ENCODE data around the gene APOBEC3F.

GRCh38 chr22:39098576-39098975, 57.9 kb downstream of the APOBEC3F start:
- TF ChIP-seq POLR2A (IDR thresholded peaks at IDR 0.05; ENCODE audit: low read length) (no peak), POLR2AphosphoS2 (conservative IDR thresholded peaks at IDR 0.05; ENCODE audit: low read length) (no peak), CTCF (IDR thresholded peaks at IDR 0.05) (no peak), HDAC2 (IDR thresholded peaks at IDR 0.05) (no peak), TP53 (CRISPR knock-in tag; IDR thresholded peaks at IDR 0.05) (no peak), RCOR1 (IDR thresholded peaks at IDR 0.05; ENCODE audit: low read depth, low read length) (no peak), ZFP36 (IDR thresholded peaks at IDR 0.05; ENCODE audit: borderline replicate concordance, partially characterized antibody) (no peak), RFX5 (IDR thresholded peaks at IDR 0.05) (no peak)
